ACHN (cell line): ENCODE data around the gene PITPNM3.

ENCODE experiments used
- DNase-seq: peaks from one replicate; pipeline ENCODE4 v3.0.0-alpha.2; 2015
- in situ Hi-C: cut with HindIII; loops from 2 replicates; pipeline ENCODE4 v1.10.0; 2017; ENCODE audit warnings: low sequenced_read_pairs, low pct_ligation_motif_present, low pct_unique_long_range_greater_than_20kb

The PITPNM3 gene

DNA sequence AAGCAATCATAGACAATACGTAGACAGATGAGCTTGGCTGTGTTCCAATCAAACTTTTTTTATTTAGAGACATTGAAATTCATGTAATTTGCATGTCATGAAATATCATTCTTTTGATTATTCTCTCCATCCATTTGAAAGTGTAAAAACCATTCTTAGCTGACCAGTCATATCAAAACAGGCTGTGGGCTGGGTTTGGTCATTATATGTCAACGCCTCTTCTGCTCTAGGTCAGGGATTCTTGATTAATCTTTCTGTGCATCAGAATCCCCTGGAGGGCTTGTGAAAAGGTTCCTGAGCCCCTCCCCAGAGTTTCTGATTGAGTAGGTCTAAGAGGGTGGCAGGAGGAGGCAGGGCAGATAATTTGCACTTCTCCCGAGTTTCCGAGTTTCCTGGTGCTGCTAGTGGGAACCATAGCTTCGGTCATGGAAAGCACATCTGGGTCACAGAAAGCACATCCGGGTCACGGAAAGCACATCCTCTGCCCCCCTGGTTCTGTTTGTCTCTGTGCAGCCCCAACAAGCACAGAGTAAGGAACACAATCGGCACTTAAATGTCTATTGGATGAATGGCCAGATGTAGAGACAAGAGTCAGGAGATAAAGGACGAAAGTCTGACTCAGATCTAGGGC is 95.7 kb downstream of the PITPNM3 start:
- in situ Hi-C loops: no loop called here
- no peak for DNase-seq

DNA sequence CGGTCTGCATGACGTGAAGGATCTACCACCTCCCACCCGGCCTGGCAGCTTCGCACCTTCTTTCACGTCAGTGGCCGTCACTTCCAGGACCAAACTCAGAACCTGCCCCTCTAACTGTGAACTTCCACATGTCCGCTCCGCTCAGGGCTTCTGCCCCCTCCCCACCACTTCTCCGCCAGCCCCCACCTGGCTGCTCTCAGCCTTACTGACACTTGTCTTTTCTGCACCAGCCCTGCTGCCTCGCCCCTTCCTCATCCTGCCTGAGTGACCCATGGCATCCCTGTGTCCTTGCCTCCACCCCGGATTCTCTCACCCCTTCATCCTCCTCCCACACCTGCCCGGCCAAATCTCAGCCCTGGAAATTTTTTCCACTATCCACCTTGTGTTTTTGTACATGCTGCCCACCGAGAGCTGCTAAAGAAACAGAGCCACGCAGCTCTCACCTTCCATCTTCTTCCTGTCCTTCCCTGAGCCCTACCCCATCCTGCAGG is 97.8 kb downstream of the PITPNM3 start:
- in situ Hi-C loops: no loop called here
- no peak for DNase-seq

- in situ Hi-C loops: no loop called here
- DNase-seq: no peak
Measured at GRCh38 chr17:6457688-6458459, 98.5 kb downstream of the PITPNM3 start.

DNA sequence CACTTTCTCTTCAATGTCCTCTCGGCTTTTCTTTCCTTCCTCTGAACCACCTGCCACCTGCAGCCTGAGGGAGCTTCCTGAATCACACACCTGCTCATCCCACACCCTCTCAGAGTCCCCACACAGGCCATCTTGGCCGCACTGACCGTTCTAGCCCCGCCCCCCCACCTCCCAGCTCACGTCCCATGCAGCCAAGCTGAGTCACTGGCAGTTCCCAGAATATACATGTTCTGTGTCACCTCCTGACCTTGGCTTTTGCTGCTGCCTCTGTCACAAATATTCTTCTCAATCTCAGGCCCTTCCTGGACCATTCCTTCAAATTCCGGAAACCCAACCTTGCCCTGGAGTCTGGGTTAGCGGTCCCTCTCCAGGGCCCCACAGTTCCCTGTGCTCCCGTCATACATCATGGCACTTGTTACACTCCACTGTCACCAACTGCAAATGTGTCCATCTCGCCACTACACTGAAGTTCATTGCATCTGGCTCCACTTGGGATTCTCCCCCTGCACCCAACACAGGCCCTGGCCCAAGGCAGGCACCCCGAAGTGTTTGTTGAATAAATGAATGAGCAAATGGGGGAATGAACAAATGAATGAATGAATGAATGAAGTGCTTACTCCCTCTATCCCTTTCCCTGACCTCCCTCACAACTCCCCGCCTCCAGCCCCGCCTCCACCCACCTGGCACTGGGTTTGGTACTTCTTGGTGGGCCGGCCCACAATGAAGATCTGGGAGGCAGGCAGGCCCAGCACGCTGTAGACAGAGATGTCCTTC is 99.3 kb downstream of the PITPNM3 start:
- peak; percentile 62 for DNase-seq
- in situ Hi-C loops: no loop called here

DNA sequence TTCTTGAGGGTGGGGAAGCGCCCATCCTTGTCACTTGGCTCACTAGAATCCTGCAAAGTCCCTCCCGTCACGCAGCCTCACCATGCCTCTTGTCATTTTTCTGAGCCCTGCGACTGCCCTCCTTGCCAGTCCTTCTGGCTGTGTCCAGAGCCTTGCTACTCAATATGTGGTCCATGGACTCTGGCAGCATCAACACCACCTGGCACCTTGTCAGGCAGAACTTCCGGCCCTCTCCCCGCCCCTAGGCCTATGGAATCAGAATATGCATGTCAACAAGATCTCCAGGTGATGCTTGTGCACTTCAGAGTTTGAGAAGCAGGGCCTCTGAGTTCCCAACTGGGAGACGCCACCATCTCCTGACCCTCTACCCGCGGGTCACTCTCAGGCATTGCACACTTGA is 100.0 kb downstream of the PITPNM3 start:
- in situ Hi-C loops: no loop called here
- no peak for DNase-seq

- in situ Hi-C loops: no loop called here
- no peak for DNase-seq
Measured at GRCh38 chr17:6455321-6455705, 101.0 kb downstream of the PITPNM3 start.

- in situ Hi-C loops: no loop called here
Measured at GRCh38 chr17:6454495-6455320, 101.6 kb downstream of the PITPNM3 start.

DNA sequence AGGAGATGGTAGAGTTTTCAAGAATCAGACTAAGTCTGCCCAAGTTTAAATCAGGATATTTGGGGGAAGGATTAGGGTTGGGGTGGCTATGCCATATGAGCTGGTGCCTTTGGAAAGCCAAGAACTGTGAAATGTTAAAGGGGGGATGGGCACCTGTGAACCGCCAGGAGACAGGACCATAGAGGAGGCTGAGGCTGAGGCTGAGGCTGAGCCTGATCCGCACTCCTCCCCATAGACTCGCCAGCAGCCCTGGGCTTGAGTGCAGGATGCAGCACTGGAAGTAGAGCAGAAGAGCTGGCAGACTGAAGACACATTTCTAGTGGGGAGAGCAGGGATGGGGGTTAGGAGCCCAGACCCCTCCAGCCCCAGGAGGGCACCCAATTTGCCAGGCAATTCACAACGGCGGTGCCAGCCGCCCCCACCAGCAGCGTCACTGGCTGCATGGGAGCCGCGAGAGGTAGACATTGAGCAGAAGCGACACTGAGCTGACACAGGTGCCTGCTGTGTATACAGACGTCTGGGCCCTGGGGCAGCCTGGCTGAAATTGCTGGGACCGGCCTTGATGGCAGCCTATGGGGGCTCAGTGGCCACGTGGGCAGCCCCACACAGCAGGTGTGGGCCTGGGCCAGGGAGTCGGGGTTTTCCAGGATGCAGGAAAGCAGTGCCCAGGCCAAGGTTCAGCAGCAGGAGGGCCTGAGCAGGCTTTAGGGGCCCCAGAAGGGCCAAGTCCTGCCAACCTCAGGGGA is 102.9 kb downstream of the PITPNM3 start:
- in situ Hi-C loops: no loop called here
- DNase-seq: no peak

More at GRCh38 chr17:6454495-6455320, 101.6 kb downstream of the PITPNM3 start:
- no peak for DNase-seq

DNA sequence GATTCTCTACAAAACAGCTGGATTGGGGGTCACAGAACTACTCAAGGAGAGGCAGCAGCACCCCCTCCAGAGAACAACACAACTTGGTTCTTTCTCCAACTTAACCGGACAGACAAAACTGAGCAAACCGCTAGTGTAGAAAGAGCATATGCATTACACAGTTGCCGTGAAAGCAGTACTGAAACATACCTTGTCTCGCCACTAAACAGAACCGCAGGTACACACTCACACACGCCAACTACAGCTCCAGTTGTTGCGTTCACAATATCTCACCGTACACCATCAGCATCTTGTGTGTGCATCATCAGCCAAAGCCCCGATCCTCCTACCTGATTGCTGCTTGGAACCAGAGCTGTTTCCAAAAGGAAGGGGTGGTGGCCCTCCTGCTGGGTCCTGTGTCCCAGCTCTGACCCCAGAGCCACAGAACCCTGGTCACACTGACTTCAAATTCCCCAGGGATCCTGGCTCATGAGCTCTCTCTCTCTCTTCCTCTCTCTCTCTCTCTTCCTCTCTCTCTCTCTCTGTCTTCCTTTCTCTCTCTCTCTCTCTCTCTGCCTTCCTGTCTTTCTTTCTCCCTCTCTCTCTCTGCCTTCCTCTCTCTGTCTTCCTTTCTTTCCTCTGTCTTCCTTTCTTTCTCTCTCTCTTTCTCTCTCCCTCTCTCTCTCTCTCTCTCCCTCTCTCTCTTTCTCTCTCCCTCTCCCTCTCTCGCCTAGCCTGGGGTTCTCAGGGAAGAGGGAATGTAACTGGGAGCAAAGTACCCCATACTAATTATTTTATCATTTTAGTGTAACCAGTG is 103.7 kb downstream of the PITPNM3 start:
- DNase-seq: no peak
- in situ Hi-C loops: no loop called here

DNA sequence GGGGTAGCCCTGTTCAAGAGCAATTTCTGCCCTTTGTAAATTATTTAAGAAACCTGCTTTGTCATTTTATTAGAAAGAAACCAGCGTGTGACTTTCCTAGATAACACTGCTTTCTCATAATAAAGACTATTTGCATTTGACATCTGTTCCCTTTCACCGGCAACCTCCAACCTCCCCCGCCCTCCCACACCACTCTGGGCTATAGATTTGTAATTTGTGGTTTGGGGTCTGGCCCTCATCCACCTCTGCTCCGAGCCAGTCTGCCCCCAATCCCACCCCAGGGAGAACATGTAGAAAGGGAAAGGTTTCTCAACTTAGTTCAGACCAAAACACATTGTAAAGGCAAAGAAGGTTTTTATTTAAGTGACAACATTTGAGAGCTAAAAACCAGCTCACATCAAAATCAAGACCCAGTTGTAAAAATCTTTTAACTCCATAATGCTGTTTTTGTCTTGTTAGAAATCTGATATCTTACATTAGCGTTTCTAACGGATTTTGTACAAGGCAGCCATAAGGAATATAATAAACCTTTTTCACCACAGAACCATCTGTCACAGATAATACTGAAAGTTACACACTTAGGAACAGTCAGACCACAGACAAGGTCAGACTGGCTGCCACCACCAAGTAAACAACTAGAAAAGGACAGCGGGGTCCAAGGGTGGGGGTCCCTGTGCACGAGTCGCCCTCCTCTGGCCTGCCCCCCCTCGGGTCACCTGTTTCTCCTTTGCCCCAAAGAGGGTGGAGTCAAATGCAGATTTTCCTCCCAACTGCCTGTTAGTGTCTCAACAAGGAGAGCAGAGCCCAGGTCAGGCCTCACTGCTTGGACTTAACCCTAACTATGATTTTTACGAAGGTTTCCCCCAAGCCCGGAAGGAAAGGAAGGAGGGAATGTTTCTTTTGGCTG is 105.2 kb downstream of the PITPNM3 start:
- no peak for DNase-seq
- in situ Hi-C loops: no loop called here

- in situ Hi-C loops: no loop called here
- DNase-seq: no peak
Measured at GRCh38 chr17:6449307-6449706, 107.0 kb downstream of the PITPNM3 start.

DNA sequence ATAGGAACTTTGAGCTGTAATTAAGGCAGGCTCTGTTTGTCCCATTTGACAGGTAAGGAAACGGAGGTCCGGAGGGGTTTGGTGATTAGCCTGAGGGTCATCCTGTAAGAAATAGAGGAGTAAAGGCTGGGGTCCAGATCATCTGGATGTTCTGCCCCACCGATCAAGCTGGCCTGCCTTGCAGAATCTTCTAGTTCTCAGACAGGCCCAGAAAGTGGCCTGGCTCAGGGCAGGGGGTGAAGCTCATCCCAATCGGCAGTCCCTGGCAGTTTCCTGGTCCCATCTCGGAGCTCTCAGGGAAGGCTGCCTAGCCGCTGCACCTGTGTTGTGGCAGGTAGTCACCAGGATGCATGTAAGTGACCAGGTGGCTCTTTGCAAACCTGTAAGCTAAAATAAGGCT is 107.9 kb downstream of the PITPNM3 start:
- in situ Hi-C loops: no loop called here
- DNase-seq: no peak

DNA sequence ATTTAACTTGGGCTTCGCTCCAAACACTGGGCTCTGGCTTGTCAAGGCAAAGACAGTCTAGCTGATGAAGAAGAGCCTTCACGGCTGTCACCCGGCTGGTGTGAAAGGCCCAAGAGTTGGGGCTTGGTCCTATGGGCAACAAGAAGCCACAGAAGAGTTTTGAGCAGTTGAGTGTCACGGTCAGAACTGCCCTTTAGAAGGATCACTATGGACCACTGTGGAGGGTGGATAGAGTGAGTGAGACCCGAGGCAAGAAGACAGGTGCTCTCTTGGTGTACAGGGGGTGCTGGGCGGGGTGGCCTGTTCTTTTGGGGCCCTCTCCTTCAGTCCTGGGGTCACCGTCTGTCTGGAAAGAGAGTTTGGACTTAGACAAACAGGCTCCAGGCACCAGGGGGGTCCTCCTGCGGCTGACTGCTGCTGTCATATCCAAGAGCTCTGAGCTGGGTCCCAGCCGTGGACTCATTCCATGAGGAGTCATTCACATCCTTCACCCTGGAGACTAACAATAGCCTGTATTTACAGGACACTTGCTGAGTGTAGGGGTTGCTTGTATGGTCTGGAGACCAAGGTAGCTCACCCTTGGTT is 109.7 kb downstream of the PITPNM3 start:
- in situ Hi-C loops: no loop called here

DNA sequence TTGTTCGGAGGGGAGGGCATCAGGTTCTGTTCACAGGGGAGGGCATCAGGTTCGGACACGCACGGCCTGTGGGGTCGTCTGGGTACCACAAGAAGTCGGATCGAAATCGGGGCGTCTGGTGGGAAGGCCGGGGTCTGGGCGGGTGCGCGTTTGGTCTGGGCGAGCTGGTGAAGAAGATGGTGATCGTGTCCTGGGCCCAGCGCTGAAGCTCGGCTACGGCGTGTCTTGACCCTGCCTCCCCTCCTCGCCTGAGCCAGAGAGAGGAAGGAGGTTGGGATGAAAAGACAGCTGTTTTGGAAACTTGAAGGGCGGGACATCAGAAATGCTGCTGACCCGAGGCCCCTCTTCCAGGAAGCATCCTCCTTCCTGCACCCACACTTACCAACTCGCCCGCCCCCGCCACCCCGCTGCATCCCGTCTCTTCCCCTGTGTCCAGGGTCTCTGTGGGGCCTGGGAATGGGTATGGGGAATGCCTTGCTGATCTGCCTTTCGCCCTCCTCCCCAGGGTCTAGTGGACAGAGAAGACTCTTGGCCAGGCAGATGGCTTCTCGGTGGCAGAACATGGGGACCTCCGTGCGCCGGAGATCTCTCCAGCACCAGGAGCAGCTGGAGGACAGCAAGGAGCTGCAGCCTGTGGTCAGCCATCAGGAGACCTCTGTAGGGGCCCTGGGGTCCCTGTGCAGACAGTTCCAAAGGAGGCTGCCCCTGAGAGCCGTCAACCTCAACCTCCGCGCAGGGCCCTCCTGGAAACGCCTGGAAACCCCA is 111.6 kb downstream of the PITPNM3 start:
- in situ Hi-C loops: no loop called here
- no peak for DNase-seq

More for the DNA sequence above, 109.7 kb downstream of the PITPNM3 start:
- DNase-seq: no peak
